NCI-H146 treated with DMSO at 0.1 percent for 48 hours (cell line): ENCODE results near the gene KCNE2.

Source experiments
- DNase-seq: peaks from one replicate; lab custom pipeline; 2025; ENCODE audit not compliant: unreplicated experiment; lab: John Stamatoyannopoulos, UW

KCNE2 gene

GRCh38 chr21:34363733-34364132 lies at the start of gene KCNE2:
Gene KCNE2, plus strand, starts transcription at chr21:34364006. Its CDS starts 6,473 bp downstream, at chr21:34370479.
- no peak for DNase-seq

- DNase-seq: no peak
These were observed 44.2 kb upstream of the KCNE2 start for GRCh38 chr21:34319585-34319984.

- DNase-seq: no peak
These were observed 43.8 kb upstream of the KCNE2 start for GRCh38 chr21:34320011-34320410.

- no peak for DNase-seq
These were observed 33.8 kb upstream of the KCNE2 start for GRCh38 chr21:34330055-34330454.

GRCh38 chr21:34331726-34332125 lies 32.1 kb upstream of the KCNE2 start:
- no peak for DNase-seq

GRCh38 chr21:34332347-34332746 lies 31.5 kb upstream of the KCNE2 start:
- no peak for DNase-seq

- DNase-seq: no peak
These were observed 30.6 kb upstream of the KCNE2 start for GRCh38 chr21:34333121-34333739.

GRCh38 chr21:34335316-34335715 lies 28.5 kb upstream of the KCNE2 start:
- DNase-seq: peak; percentile 93

GRCh38 chr21:34336245-34336644 lies 27.6 kb upstream of the KCNE2 start:
- no peak for DNase-seq

GRCh38 chr21:34336756-34337391 lies 26.9 kb upstream of the KCNE2 start:
- peak; percentile 4 for DNase-seq

- no peak for DNase-seq
These were observed 26.1 kb upstream of the KCNE2 start for GRCh38 chr21:34337741-34338140.

- no peak for DNase-seq
These were observed 25.6 kb upstream of the KCNE2 start for GRCh38 chr21:34338226-34338625.

- DNase-seq: no peak
These were observed 23.7 kb upstream of the KCNE2 start for GRCh38 chr21:34340061-34340460.

GRCh38 chr21:34342476-34342875 lies 21.3 kb upstream of the KCNE2 start:
- DNase-seq: no peak

GRCh38 chr21:34343347-34343746 lies 20.5 kb upstream of the KCNE2 start:
- no peak for DNase-seq

GRCh38 chr21:34343838-34344381 lies 19.9 kb upstream of the KCNE2 start:
- no peak for DNase-seq

GRCh38 chr21:34344584-34344983 lies 19.2 kb upstream of the KCNE2 start:
- DNase-seq: no peak

GRCh38 chr21:34345091-34345871 lies 18.5 kb upstream of the KCNE2 start:
- DNase-seq: no peak

- DNase-seq: no peak
These were observed 17.9 kb upstream of the KCNE2 start for GRCh38 chr21:34345892-34346291.

- DNase-seq: no peak
These were observed 14.8 kb upstream of the KCNE2 start for GRCh38 chr21:34348890-34349519.

GRCh38 chr21:34351786-34352241 lies 12.0 kb upstream of the KCNE2 start:
- DNase-seq: peak; percentile 61
